Activated T-helper 17 cell treated with anti-CD3 and anti-CD28 coated beads, Interleukin-2, amount 50 U/mL, for 72 hours (primary cell): Measurements from ENCODE around the gene HPCAL1. TPM values are rescaled to one million over a fixed set of nuclear protein-coding genes. Genes with fewer than 3 reads are reported as not detected.

Experiments
- ATAC-seq: fragments of 150-1000 bp; cut with Tn5 transposase; replicated peaks from 2 replicates; pipeline ENCODE4 v1.10.0; 2021; ENCODE audit warnings: mild to moderate bottlenecking, moderate library complexity
- H3K27ac Mint-ChIP-seq: one replicate; pipeline ENCODE4 v1.8.0; 2022; ENCODE audit warnings: mixed read lengths
- H3K27me3 Mint-ChIP-seq: one replicate; pipeline ENCODE4 v1.8.0; 2022; ENCODE audit warnings: mixed read lengths
- H3K36me3 Mint-ChIP-seq: one replicate; pipeline ENCODE4 v1.8.0; 2022; ENCODE audit warnings: low read depth, mild to moderate bottlenecking, mixed read lengths
- H3K4me1 Mint-ChIP-seq: one replicate; pipeline ENCODE4 v1.8.0; 2022; ENCODE audit warnings: mixed read lengths
- H3K4me3 Mint-ChIP-seq: one replicate; pipeline ENCODE4 v1.8.0; 2022; ENCODE audit warnings: mild to moderate bottlenecking, mixed read lengths
- H3K9me3 Mint-ChIP-seq: one replicate; pipeline ENCODE4 v1.8.0; 2022; ENCODE audit warnings: mixed read lengths
- total RNA-seq, 2 donors: library from RNA; stranded (reverse); gene quantifications; one replicate each; pipeline ENCODE4 v1.2.3, GENCODE V29; 2022

Gene HPCAL1
- total RNA-seq, 2 donors from 2014 or later: 57.9 to 139 TPM

- Mint-ChIP-seq H3K36me3 (no peaks in the 10 kb centered on the region), H3K9me3 (no peaks in the 10 kb centered on the region), H3K4me1 (peaks cover 14% of the 10 kb centered on the region), H3K27me3 (no peaks in the 10 kb centered on the region), H3K27ac (no peak overlapping the region), H3K4me3 (no peak overlapping the region)
- no peak for ATAC-seq
Observed at GRCh38 chr2:10274983-10275802, 27.5 kb upstream of the HPCAL1 start.

GRCh38 chr2:10276481-10277292 is 26.0 kb upstream of the HPCAL1 start:
- Mint-ChIP-seq H3K27ac (peak overlapping the region; percentile 86), H3K4me3 (peak overlapping the region; percentile 53), H3K36me3 (no peaks in the 10 kb centered on the region), H3K27me3 (no peaks in the 10 kb centered on the region), H3K4me1 (peaks cover 10% of the 10 kb centered on the region), H3K9me3 (no peaks in the 10 kb centered on the region)
- no peak for ATAC-seq

- Mint-ChIP-seq H3K36me3 (no peaks in the 10 kb centered on the region), H3K4me1 (peaks cover 10% of the 10 kb centered on the region), H3K4me3 (peak overlapping the region; percentile 53), H3K27ac (peak overlapping the region; percentile 86), H3K9me3 (no peaks in the 10 kb centered on the region), H3K27me3 (no peaks in the 10 kb centered on the region)
- no peak for ATAC-seq
Observed at GRCh38 chr2:10277293-10278028, 25.2 kb upstream of the HPCAL1 start.

GRCh38 chr2:10278029-10278762 is 24.5 kb upstream of the HPCAL1 start:
- Mint-ChIP-seq H3K27me3 (no peaks in the 10 kb centered on the region), H3K4me3 (peak overlapping the region; percentile 53), H3K36me3 (no peaks in the 10 kb centered on the region), H3K4me1 (peaks cover 10% of the 10 kb centered on the region), H3K27ac (peak overlapping the region; percentile 86), H3K9me3 (no peaks in the 10 kb centered on the region)
- ATAC-seq: peak; percentile 91

GRCh38 chr2:10278763-10279471 is 23.8 kb upstream of the HPCAL1 start:
- Mint-ChIP-seq H3K4me3 (peak overlapping the region; percentile 53), H3K27me3 (no peaks in the 10 kb centered on the region), H3K4me1 (peaks cover 15% of the 10 kb centered on the region), H3K36me3 (no peaks in the 10 kb centered on the region), H3K9me3 (no peaks in the 10 kb centered on the region), H3K27ac (peak overlapping the region; percentile 86)
- ATAC-seq: no peak

- H3K27me3 Mint-ChIP-seq: no peaks in the 10 kb centered on the region
- H3K4me3 Mint-ChIP-seq: no peak overlapping the region
- no peaks in the 10 kb centered on the region for H3K9me3 Mint-ChIP-seq
- no peak overlapping the region for H3K27ac Mint-ChIP-seq
- no peaks in the 10 kb centered on the region for H3K36me3 Mint-ChIP-seq
- H3K4me1 Mint-ChIP-seq: peaks cover 15% of the 10 kb centered on the region
- ATAC-seq: no peak
Observed at GRCh38 chr2:10279472-10279870, 23.2 kb upstream of the HPCAL1 start.

- no peaks in the 10 kb centered on the region for H3K27me3 Mint-ChIP-seq
- no peak overlapping the region for H3K4me3 Mint-ChIP-seq
- no peak for ATAC-seq
- H3K4me1 Mint-ChIP-seq: peaks cover 15% of the 10 kb centered on the region
- H3K9me3 Mint-ChIP-seq: no peaks in the 10 kb centered on the region
- peak overlapping the region; percentile 48 for H3K27ac Mint-ChIP-seq
- no peaks in the 10 kb centered on the region for H3K36me3 Mint-ChIP-seq
Observed at GRCh38 chr2:10279946-10280463, 22.7 kb upstream of the HPCAL1 start.

- Mint-ChIP-seq H3K27ac (peak overlapping the region; percentile 32), H3K4me3 (no peak overlapping the region), H3K27me3 (no peaks in the 10 kb centered on the region), H3K36me3 (no peaks in the 10 kb centered on the region), H3K4me1 (peaks cover 15% of the 10 kb centered on the region), H3K9me3 (no peaks in the 10 kb centered on the region)
- no peak for ATAC-seq
Observed at GRCh38 chr2:10281891-10282290, 20.8 kb upstream of the HPCAL1 start.

- Mint-ChIP-seq H3K27ac (no peak overlapping the region), H3K27me3 (no peaks in the 10 kb centered on the region), H3K4me1 (peaks cover 15% of the 10 kb centered on the region), H3K36me3 (no peaks in the 10 kb centered on the region), H3K4me3 (no peak overlapping the region), H3K9me3 (no peaks in the 10 kb centered on the region)
- ATAC-seq: no peak
Observed at GRCh38 chr2:10282611-10283105, 20.0 kb upstream of the HPCAL1 start.

- Mint-ChIP-seq H3K27me3 (no peaks in the 10 kb centered on the region), H3K27ac (no peak overlapping the region), H3K4me3 (no peak overlapping the region), H3K4me1 (peaks cover 12% of the 10 kb centered on the region), H3K9me3 (no peaks in the 10 kb centered on the region), H3K36me3 (no peaks in the 10 kb centered on the region)
- peak; percentile 77 for ATAC-seq
Observed at GRCh38 chr2:10283106-10284062, 19.3 kb upstream of the HPCAL1 start.

- ATAC-seq: no peak
- Mint-ChIP-seq H3K27me3 (no peaks in the 10 kb centered on the region), H3K27ac (no peak overlapping the region), H3K9me3 (no peaks in the 10 kb centered on the region), H3K36me3 (no peaks in the 10 kb centered on the region), H3K4me3 (no peak overlapping the region), H3K4me1 (peaks cover 5% of the 10 kb centered on the region)
Observed at GRCh38 chr2:10284108-10284870, 18.4 kb upstream of the HPCAL1 start.

- peaks cover 5% of the 10 kb centered on the region for H3K4me1 Mint-ChIP-seq
- no peaks in the 10 kb centered on the region for H3K9me3 Mint-ChIP-seq
- no peak overlapping the region for H3K4me3 Mint-ChIP-seq
- H3K27me3 Mint-ChIP-seq: no peaks in the 10 kb centered on the region
- H3K27ac Mint-ChIP-seq: no peak overlapping the region
- H3K36me3 Mint-ChIP-seq: no peaks in the 10 kb centered on the region
- no peak for ATAC-seq
Observed at GRCh38 chr2:10285191-10285555, 17.5 kb upstream of the HPCAL1 start.
